ENCODE measurements around the gene PTPRM. TPM values are rescaled to one million over a fixed set of nuclear protein-coding genes. Genes with fewer than 3 reads are reported as not detected.

The PTPRM gene
- polyA plus RNA-seq, 1 experiment = 81.1 TPM

DNA sequence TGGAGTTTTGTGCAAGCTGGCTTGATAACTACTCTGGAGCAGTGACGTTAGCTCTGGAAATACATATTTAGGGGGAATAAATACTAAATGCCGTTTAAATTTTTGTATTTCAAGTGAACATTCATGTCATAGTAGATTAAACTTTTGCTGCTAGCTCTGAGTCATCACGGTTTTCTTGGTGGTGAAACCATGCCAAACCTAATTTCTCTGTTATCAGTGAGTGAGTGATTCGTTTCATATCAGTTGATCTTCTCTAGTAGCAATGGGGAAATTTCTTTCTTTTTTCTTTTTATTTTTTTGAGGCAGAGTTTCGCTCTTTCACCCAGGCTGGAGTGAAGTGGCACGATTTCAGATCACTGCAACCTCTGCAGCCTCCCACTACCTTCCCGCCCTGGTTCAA is 211.1 kb downstream of the PTPRM start:
- no peaks in the 10 kb centered on the region for H3K9me3 ChIP-seq (ENCODE audit: control insufficient read depth, insufficient read depth, low read length)
- H3K27ac ChIP-seq (ENCODE audit: low read depth, low read length) = no peak overlapping the region
- no peak overlapping the region for H3K4me3 ChIP-seq (ENCODE audit: low read depth, low read length)
- DNase-seq (ENCODE audit: low read depth, low spot score) = no peak
- CTCF ChIA-PET = interaction anchor here (1.0 to 5.1 kb wide), 2 partner anchors 12 to 14 kb away, joined by 3 to 32 read pairs; no protein-coding TSS in a partner anchor
- POLR2A ChIA-PET = no interaction called here
- TF ChIP-seq, protein P1, sequence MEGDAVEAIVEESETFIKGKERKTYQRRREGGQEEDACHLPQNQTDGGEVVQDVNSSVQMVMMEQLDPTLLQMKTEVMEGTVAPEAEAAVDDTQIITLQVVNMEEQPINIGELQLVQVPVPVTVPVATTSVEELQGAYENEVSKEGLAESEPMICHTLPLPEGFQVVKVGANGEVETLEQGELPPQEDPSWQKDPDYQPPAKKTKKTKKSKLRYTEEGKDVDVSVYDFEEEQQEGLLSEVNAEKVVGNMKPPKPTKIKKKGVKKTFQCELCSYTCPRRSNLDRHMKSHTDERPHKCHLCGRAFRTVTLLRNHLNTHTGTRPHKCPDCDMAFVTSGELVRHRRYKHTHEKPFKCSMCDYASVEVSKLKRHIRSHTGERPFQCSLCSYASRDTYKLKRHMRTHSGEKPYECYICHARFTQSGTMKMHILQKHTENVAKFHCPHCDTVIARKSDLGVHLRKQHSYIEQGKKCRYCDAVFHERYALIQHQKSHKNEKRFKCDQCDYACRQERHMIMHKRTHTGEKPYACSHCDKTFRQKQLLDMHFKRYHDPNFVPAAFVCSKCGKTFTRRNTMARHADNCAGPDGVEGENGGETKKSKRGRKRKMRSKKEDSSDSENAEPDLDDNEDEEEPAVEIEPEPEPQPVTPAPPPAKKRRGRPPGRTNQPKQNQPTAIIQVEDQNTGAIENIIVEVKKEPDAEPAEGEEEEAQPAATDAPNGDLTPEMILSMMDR (IDR thresholded peaks at IDR 0.05; ENCODE audit: low read depth, low read length) = no peak
- H3K27me3 ChIP-seq (ENCODE audit: control insufficient read depth, insufficient read depth, low read length) = no peaks in the 10 kb centered on the region

DNA sequence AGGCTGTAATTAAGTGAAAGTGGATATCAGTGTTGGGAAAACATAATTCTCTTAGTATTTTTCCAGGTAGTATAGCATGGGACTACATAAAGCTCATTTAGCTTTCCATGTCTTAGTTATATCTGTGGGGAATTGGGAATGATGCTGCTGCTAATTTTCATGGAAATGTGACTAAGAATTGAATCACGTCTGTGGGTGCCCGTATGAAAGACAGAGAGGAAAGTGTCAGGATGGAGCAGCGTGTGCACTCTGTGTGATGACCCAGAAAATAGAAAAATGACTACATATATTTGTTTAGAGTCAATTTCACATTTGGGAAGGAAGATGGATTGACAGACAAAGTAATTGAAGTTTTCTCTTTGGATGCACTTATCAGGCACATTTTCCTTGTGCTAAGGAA is 212.1 kb downstream of the PTPRM start:
- Histone ChIP-seq H3K9me3 (ENCODE audit: control insufficient read depth, insufficient read depth, low read length) (no peaks in the 10 kb centered on the region), H3K27ac (ENCODE audit: low read depth, low read length) (no peak overlapping the region), H3K4me3 (ENCODE audit: low read depth, low read length) (no peak overlapping the region), H3K27me3 (ENCODE audit: control insufficient read depth, insufficient read depth, low read length) (no peaks in the 10 kb centered on the region)
- DNase-seq (ENCODE audit: low read depth, low spot score) = no peak
- TF ChIP-seq, protein P1 (IDR thresholded peaks at IDR 0.05; ENCODE audit: low read depth, low read length) = no peak
- ChIA-PET POLR2A (no interaction called here), CTCF (interaction anchor here (1.0 to 5.1 kb wide), 2 partner anchors 11 to 13 kb away, joined by 3 to 32 read pairs; no protein-coding TSS in a partner anchor)

DNA sequence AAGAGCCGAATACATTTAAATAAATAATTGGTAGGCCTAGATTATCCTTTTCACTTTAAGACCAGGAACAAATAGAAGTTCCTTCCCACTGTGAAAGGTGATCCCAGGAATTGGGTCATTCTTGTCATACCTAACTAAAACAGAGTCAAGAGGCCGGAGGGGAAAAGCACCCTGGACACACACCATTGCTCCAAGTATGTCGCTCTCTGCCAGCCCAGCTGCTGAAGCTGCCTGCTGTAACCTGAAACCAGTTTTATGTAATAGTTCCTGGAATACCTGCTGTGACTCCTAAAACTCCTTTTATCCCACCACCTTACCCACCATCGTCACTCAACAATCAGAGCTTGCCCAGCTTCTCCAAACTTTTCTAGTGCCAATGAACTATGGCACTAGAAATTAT is 217.1 kb downstream of the PTPRM start:
- no peaks in the 10 kb centered on the region for H3K27me3 ChIP-seq (ENCODE audit: control insufficient read depth, insufficient read depth, low read length)
- ChIA-PET CTCF (interaction anchor here (1.6 kb wide), 1 partner anchor 696 kb away, joined by 5 read pairs; no protein-coding TSS in a partner anchor), POLR2A (no interaction called here)
- H3K9me3 ChIP-seq (ENCODE audit: control insufficient read depth, insufficient read depth, low read length) = no peaks in the 10 kb centered on the region
- DNase-seq (ENCODE audit: low read depth, low spot score) = no peak
- TF ChIP-seq, protein P1 (IDR thresholded peaks at IDR 0.05; ENCODE audit: low read depth, low read length) = no peak
- no peak overlapping the region for H3K27ac ChIP-seq (ENCODE audit: low read depth, low read length)
- no peak overlapping the region for H3K4me3 ChIP-seq (ENCODE audit: low read depth, low read length)

DNA sequence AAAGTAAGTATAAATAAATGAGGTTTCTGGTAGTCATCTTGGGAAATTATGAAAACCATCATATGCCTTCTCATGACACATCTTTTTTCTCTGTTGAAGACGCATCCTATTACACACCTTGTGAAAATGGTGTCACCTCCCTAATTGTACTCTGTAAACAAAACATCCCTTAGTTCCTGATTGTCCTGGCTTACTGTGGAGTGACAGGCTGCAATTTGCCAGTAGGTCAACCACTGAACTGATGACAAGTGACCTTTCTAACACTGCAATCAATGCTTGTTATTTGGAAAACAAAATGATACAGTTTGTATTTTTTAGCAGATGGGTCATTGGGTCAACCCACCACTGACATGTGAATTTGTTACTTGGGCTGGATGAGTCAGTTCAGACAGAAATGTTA is 219.5 kb downstream of the PTPRM start:
- Histone ChIP-seq H3K27ac (ENCODE audit: low read depth, low read length) (no peak overlapping the region), H3K27me3 (ENCODE audit: control insufficient read depth, insufficient read depth, low read length) (no peaks in the 10 kb centered on the region), H3K4me3 (ENCODE audit: low read depth, low read length) (no peak overlapping the region), H3K9me3 (ENCODE audit: control insufficient read depth, insufficient read depth, low read length) (no peaks in the 10 kb centered on the region)
- CTCF ChIA-PET = no interaction called here
- no peak for DNase-seq (ENCODE audit: low read depth, low spot score)
- POLR2A ChIA-PET = no interaction called here
- TF ChIP-seq, protein P1 (IDR thresholded peaks at IDR 0.05; ENCODE audit: low read depth, low read length) = no peak

DNA sequence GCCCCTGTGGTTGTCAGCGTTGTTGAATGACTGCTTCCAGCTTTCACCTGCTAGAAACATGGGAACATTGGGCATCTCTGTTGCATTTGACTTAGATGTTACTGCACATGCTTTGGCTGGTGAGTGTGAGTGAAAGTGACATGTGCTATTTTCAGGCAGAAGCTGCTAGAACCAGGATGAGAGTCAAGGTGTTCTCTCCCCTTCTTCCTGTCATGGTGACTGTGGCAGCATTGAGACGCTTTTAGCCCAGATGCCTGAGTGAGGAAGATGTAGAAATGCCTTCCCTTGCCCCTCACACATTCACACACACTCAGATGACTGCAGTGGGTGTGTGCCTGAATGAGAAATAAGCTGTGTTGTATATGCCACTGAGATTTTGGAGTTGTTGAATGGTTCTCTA is 220.2 kb downstream of the PTPRM start:
- Histone ChIP-seq H3K27ac (ENCODE audit: low read depth, low read length) (no peak overlapping the region), H3K27me3 (ENCODE audit: control insufficient read depth, insufficient read depth, low read length) (no peaks in the 10 kb centered on the region), H3K9me3 (ENCODE audit: control insufficient read depth, insufficient read depth, low read length) (no peaks in the 10 kb centered on the region), H3K4me3 (ENCODE audit: low read depth, low read length) (no peak overlapping the region)
- ChIA-PET POLR2A (no interaction called here), CTCF (interaction anchor here (1.0 to 5.4 kb wide), 2 partner anchors 16 to 693 kb away, joined by 4 to 66 read pairs; no protein-coding TSS in a partner anchor)
- TF ChIP-seq, protein P1 (IDR thresholded peaks at IDR 0.05; ENCODE audit: low read depth, low read length) = no peak
- no peak for DNase-seq (ENCODE audit: low read depth, low spot score)
